ENCODE data around the gene OTUB2. TPM values are rescaled to one million over a fixed set of nuclear protein-coding genes. Genes with fewer than 3 reads are reported as not detected.

Gene OTUB2
- total RNA-seq, 2 experiments from 2014 or later: 0.47 to 0.60 TPM

GRCh38 chr14:94030571-94030970 lies 4.4 kb downstream of the OTUB2 start:
- no peak for ATAC-seq (ENCODE audit: low read depth)
- POLR2A ChIA-PET: no interaction called here
- H3K27ac Mint-ChIP-seq: no peak overlapping the region

GRCh38 chr14:94031161-94031882 lies 5.2 kb downstream of the OTUB2 start:
- Mint-ChIP-seq H3K4me1 (peaks cover 7% of the 10 kb centered on the region), H3K9me3 (no peaks in the 10 kb centered on the region), H3K27ac (no peak overlapping the region), H3K27me3 (peaks cover 4% of the 10 kb centered on the region), H3K4me3 (no peak overlapping the region), H3K36me3 (no peaks in the 10 kb centered on the region)
- DNase-seq: no peak
- POLR2A ChIA-PET: no interaction called here
- ATAC-seq (ENCODE audit: low read depth): no peak

More at GRCh38 chr14:94030571-94030970, 4.4 kb downstream of the OTUB2 start:
- no peaks in the 10 kb centered on the region for H3K36me3 Mint-ChIP-seq
- H3K4me3 Mint-ChIP-seq: no peak overlapping the region
- peaks cover 12% of the 10 kb centered on the region for H3K4me1 Mint-ChIP-seq
- peaks cover 4% of the 10 kb centered on the region for H3K27me3 Mint-ChIP-seq
- no peaks in the 10 kb centered on the region for H3K9me3 Mint-ChIP-seq
- DNase-seq: no peak

- Mint-ChIP-seq H3K27ac (no peak overlapping the region), H3K4me1 (peaks cover 10% of the 10 kb centered on the region), H3K9me3 (no peaks in the 10 kb centered on the region), H3K36me3 (no peaks in the 10 kb centered on the region), H3K4me3 (no peak overlapping the region), H3K27me3 (peaks cover 4% of the 10 kb centered on the region)
- DNase-seq: no peak
- POLR2A ChIA-PET: no interaction called here
- ATAC-seq (ENCODE audit: low read depth): no peak
These were observed 5.7 kb downstream of the OTUB2 start for GRCh38 chr14:94031883-94032279.

GRCh38 chr14:94034886-94035285 lies 8.7 kb downstream of the OTUB2 start:
- Mint-ChIP-seq H3K4me3 (no peak overlapping the region), H3K27ac (no peak overlapping the region), H3K4me1 (peaks cover 3% of the 10 kb centered on the region), H3K27me3 (peaks cover 4% of the 10 kb centered on the region), H3K36me3 (no peaks in the 10 kb centered on the region), H3K9me3 (no peaks in the 10 kb centered on the region)
- POLR2A ChIA-PET: interaction anchor here (1.1 to 1.3 kb wide), 2 partner anchors 21 to 94 kb away, joined by 3 read pairs; no protein-coding TSS in a partner anchor
- DNase-seq (no peak), ATAC-seq (ENCODE audit: low read depth) (no peak)

GRCh38 chr14:94036313-94037167 lies 10.4 kb downstream of the OTUB2 start:
- Mint-ChIP-seq H3K4me1 (peaks cover 3% of the 10 kb centered on the region), H3K4me3 (no peak overlapping the region), H3K27me3 (peaks cover 4% of the 10 kb centered on the region), H3K9me3 (no peaks in the 10 kb centered on the region), H3K27ac (no peak overlapping the region), H3K36me3 (no peaks in the 10 kb centered on the region)
- ATAC-seq (ENCODE audit: low read depth) (peak; percentile 92), DNase-seq (peak; percentile 78)
- POLR2A ChIA-PET: interaction anchor here (1.0 to 1.5 kb wide), 3 partner anchors 21 to 100 kb away, joined by 3 to 7 read pairs (median 5); no protein-coding TSS in a partner anchor

- H3K36me3 Mint-ChIP-seq: no peaks in the 10 kb centered on the region
- ATAC-seq (ENCODE audit: low read depth): no peak
- H3K4me1 Mint-ChIP-seq: peaks cover 3% of the 10 kb centered on the region
- POLR2A ChIA-PET: no interaction called here
- no peaks in the 10 kb centered on the region for H3K27me3 Mint-ChIP-seq
- no peak overlapping the region for H3K27ac Mint-ChIP-seq
- DNase-seq: no peak
- no peaks in the 10 kb centered on the region for H3K9me3 Mint-ChIP-seq
- no peak overlapping the region for H3K4me3 Mint-ChIP-seq
These were observed 11.8 kb downstream of the OTUB2 start for GRCh38 chr14:94037954-94038353.

- POLR2A ChIA-PET: interaction anchor here (0.5 kb wide), 1 partner anchor 26 kb away, joined by 3 read pairs; no protein-coding TSS in a partner anchor
- Mint-ChIP-seq H3K36me3 (no peaks in the 10 kb centered on the region), H3K4me3 (no peak overlapping the region), H3K9me3 (no peaks in the 10 kb centered on the region), H3K4me1 (peaks cover 3% of the 10 kb centered on the region), H3K27me3 (no peaks in the 10 kb centered on the region), H3K27ac (no peak overlapping the region)
- DNase-seq (no peak), ATAC-seq (ENCODE audit: low read depth) (no peak)
These were observed 12.4 kb downstream of the OTUB2 start for GRCh38 chr14:94038510-94038909.

GRCh38 chr14:94038921-94039629 lies 12.9 kb downstream of the OTUB2 start:
- no peak overlapping the region for H3K27ac Mint-ChIP-seq
- DNase-seq (no peak), ATAC-seq (ENCODE audit: low read depth) (no peak)
- POLR2A ChIA-PET: interaction anchor here (0.5 kb wide), 1 partner anchor 26 kb away, joined by 3 read pairs; no protein-coding TSS in a partner anchor
- no peaks in the 10 kb centered on the region for H3K9me3 Mint-ChIP-seq
- H3K36me3 Mint-ChIP-seq: no peaks in the 10 kb centered on the region
- H3K4me3 Mint-ChIP-seq: no peak overlapping the region
- peaks cover 3% of the 10 kb centered on the region for H3K4me1 Mint-ChIP-seq
- no peaks in the 10 kb centered on the region for H3K27me3 Mint-ChIP-seq

- Mint-ChIP-seq H3K4me1 (peaks cover 5% of the 10 kb centered on the region), H3K27me3 (no peaks in the 10 kb centered on the region), H3K4me3 (no peak overlapping the region), H3K9me3 (no peaks in the 10 kb centered on the region), H3K27ac (no peak overlapping the region), H3K36me3 (peaks cover 2% of the 10 kb centered on the region)
- POLR2A ChIA-PET: no interaction called here
- no peak for DNase-seq
- ATAC-seq (ENCODE audit: low read depth): no peak
These were observed 14.1 kb downstream of the OTUB2 start for GRCh38 chr14:94040247-94040646.

GRCh38 chr14:94040796-94041195 lies 14.7 kb downstream of the OTUB2 start:
- Mint-ChIP-seq H3K27ac (no peak overlapping the region), H3K36me3 (peaks cover 4% of the 10 kb centered on the region), H3K4me1 (peaks cover 11% of the 10 kb centered on the region), H3K9me3 (no peaks in the 10 kb centered on the region), H3K27me3 (no peaks in the 10 kb centered on the region), H3K4me3 (no peak overlapping the region)
- POLR2A ChIA-PET: no interaction called here
- ATAC-seq (ENCODE audit: low read depth) (no peak), DNase-seq (no peak)

- POLR2A ChIA-PET: no interaction called here
- Mint-ChIP-seq H3K4me1 (peaks cover 9% of the 10 kb centered on the region), H3K27ac (no peak overlapping the region), H3K4me3 (no peak overlapping the region), H3K36me3 (peaks cover 5% of the 10 kb centered on the region), H3K27me3 (no peaks in the 10 kb centered on the region), H3K9me3 (no peaks in the 10 kb centered on the region)
- ATAC-seq (ENCODE audit: low read depth): no peak
- no peak for DNase-seq
These were observed 15.6 kb downstream of the OTUB2 start for GRCh38 chr14:94041551-94042346.

- no peaks in the 10 kb centered on the region for H3K27me3 Mint-ChIP-seq
- no peak overlapping the region for H3K27ac Mint-ChIP-seq
- no peak overlapping the region for H3K4me3 Mint-ChIP-seq
- ATAC-seq (ENCODE audit: low read depth): no peak
- peak; percentile 24 for DNase-seq
- H3K9me3 Mint-ChIP-seq: no peaks in the 10 kb centered on the region
- POLR2A ChIA-PET: no interaction called here
- peaks cover 8% of the 10 kb centered on the region for H3K4me1 Mint-ChIP-seq
- peaks cover 5% of the 10 kb centered on the region for H3K36me3 Mint-ChIP-seq
These were observed 16.4 kb downstream of the OTUB2 start for GRCh38 chr14:94042433-94043091.
